GM23248 (cell line): Measurements from ENCODE around the gene TSSK2. TPM values are rescaled to one million over a fixed set of nuclear protein-coding genes. Genes with fewer than 3 reads are reported as not detected.

Source experiments
- DNase-seq: peaks from one replicate; pipeline ENCODE4 v3.0.0-alpha.2; 2015
- H2AFZ ChIP-seq: fragments of 200-600 bp; sonication (generic); 2 replicates; pipeline ENCODE4 v1.6.1; 2016; ENCODE audit warnings: antibody characterized with exemption
- H3F3A ChIP-seq: fragments of 200-600 bp; sonication (generic); 2 replicates; pipeline ENCODE4 v1.6.1; 2016; ENCODE audit warnings: mild to moderate bottlenecking, antibody characterized with exemption, mixed run types; ENCODE audit not compliant: insufficient read depth
- H3K27ac ChIP-seq: fragments of 200-600 bp; sonication (generic); 2 replicates; pipeline ENCODE4 v1.5.1; 2016; ENCODE audit warnings: mild to moderate bottlenecking
- H3K27me3 ChIP-seq: fragments of 200-600 bp; sonication (generic); replicated peaks from 2 replicates; pipeline ENCODE4 v1.6.1; 2016; ENCODE audit warnings: mild to moderate bottlenecking; ENCODE audit not compliant: insufficient read depth
- H3K36me3 ChIP-seq: fragments of 200-600 bp; sonication (generic); 2 replicates; pipeline ENCODE4 v1.6.1; 2016; ENCODE audit warnings: low read depth, mild to moderate bottlenecking
- H3K4me1 ChIP-seq: fragments of 200-600 bp; sonication (generic); 2 replicates; pipeline ENCODE4 v1.6.1; 2016; ENCODE audit warnings: mild to moderate bottlenecking; ENCODE audit not compliant: insufficient read depth
- H3K4me2 ChIP-seq: fragments of 200-600 bp; sonication (generic); one replicate; pipeline ENCODE4 v1.6.1; 2016; ENCODE audit warnings: mild to moderate bottlenecking; ENCODE audit not compliant: unreplicated experiment
- H3K4me3 ChIP-seq: fragments of 200-600 bp; sonication (generic); 2 replicates; pipeline ENCODE4 v1.5.1; 2016; ENCODE audit warnings: mild to moderate bottlenecking
- H3K79me2 ChIP-seq: fragments of 200-600 bp; sonication (generic); 2 replicates; pipeline ENCODE4 v1.6.1; 2016; ENCODE audit warnings: mild to moderate bottlenecking; ENCODE audit not compliant: insufficient read depth
- H3K9ac ChIP-seq: fragments of 200-600 bp; sonication (generic); 2 replicates; pipeline ENCODE4 v1.6.1; 2016; ENCODE audit warnings: mild to moderate bottlenecking
- H3K9me2 ChIP-seq: fragments of 200-600 bp; sonication (generic); 2 replicates; pipeline ENCODE4 v1.6.1; 2016; ENCODE audit warnings: mixed run types, mild to moderate bottlenecking, moderate library complexity; ENCODE audit not compliant: insufficient read depth
- H3K9me3 ChIP-seq: fragments of 200-600 bp; sonication (generic); one replicate; pipeline ENCODE4 v1.6.1; 2017; ENCODE audit warnings: low read depth
- H4K20me1 ChIP-seq: fragments of 200-600 bp; sonication (generic); 2 replicates; pipeline ENCODE4 v1.6.0; 2016; ENCODE audit not compliant: insufficient read depth
- EZH2 ChIP-seq: fragments of 200-600 bp; sonication (generic); IDR thresholded peaks from 2 replicates; pipeline ENCODE4 v1.6.1; 2018; ENCODE audit warnings: antibody characterized with exemption, mild to moderate bottlenecking; ENCODE audit not compliant: insufficient read depth, poor library complexity, severe bottlenecking
- EZH2phosphoT487 ChIP-seq: fragments of 200-600 bp; sonication (generic); IDR thresholded peaks from 2 replicates; pipeline ENCODE4 v1.6.1; 2018; ENCODE audit warnings: antibody characterized with exemption, moderate library complexity, mild to moderate bottlenecking, low read depth; ENCODE audit not compliant: insufficient read depth
- WGBS, 2 experiments: methylation state at CpG; one replicate each; pipeline ENCODE4 v1.1.6; 2015 to 2017; ENCODE audit warnings: low lambda C conversion rate in 2 of 2, low coverage in 1 of 2; ENCODE audit errors: missing lambda C conversion rate in 2 of 2; 5-methylcytosine and 5-hydroxymethylcytosine counted together
- in situ Hi-C: fragments of 300-500 bp; cut with MboI; formaldehyde crosslinking; loops from 2 replicates; pipeline ENCODE4 v1.15.0; 2020
- polyA plus RNA-seq: library from polyadenylated mRNA; unstranded; fragments of >200 nt; fragmentation: Nextera tagmentation; extraction: Ambion mirVana; gene quantifications from 2 replicates; pipeline ENCODE4 v1.2.1, GENCODE V29; 2016
- total RNA-seq: library from RNA; depleted of rRNA; stranded (reverse); fragments of >200 nt; shearing (Covaris generic); gene quantifications from 2 replicates; pipeline ENCODE4 v1.2.3, GENCODE V29; 2014

The TSSK2 gene
- total and polyA plus RNA-seq, 2 experiments from 2014 or later, result not detected

DNA sequence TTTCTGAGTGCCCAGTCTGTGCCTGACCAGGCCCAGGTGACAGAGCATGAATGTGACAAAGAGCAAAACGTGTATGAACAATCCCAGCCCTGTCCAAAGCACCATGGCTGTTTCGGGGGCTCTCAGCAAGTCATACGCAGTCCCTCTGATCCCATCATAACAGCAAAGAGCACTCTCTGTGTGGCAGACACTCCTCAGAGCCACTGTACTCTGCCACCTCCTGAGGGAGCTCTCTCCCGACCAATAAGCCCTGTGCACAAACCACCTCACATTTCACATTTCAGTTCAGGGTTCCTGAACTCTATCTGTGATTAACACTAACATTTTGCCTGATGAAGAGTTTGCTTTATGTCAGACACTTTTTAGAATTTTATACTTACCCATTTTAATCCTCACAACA lies 15.5 kb upstream of the TSSK2 start:
- no peak overlapping the region for H3K4me3 ChIP-seq
- in situ Hi-C loops, result no loop called here
- 0 out of 2 replicates have a peak, but pooled peaks cover 3% of the 10 kb centered on the region for H3K4me1 ChIP-seq
- H4K20me1 ChIP-seq, result 0 out of 2 replicates have a peak, but pooled peaks cover 4% of the 10 kb centered on the region
- no peak overlapping the region for H3K9ac ChIP-seq
- no peaks in the 10 kb centered on the region for H3F3A ChIP-seq
- no peak overlapping the region for H3K4me2 ChIP-seq
- H3K27me3 ChIP-seq, result no peaks in the 10 kb centered on the region
- H3K79me2 ChIP-seq, result peaks cover 99% of the 10 kb centered on the region
- H3K9me2 ChIP-seq, result no peaks in the 10 kb centered on the region
- no peak for TF ChIP-seq EZH2phosphoT487
- TF ChIP-seq EZH2, result no peak
- no peak overlapping the region for H2AFZ ChIP-seq
- no peak for DNase-seq
- H3K9me3 ChIP-seq, result no peaks in the 10 kb centered on the region
- no peaks in the 10 kb centered on the region for H3K36me3 ChIP-seq
- WGBS, 2 experiments, result 60 to 70% methylated on average over 4 of the region's 4 CpGs
- no peak overlapping the region for H3K27ac ChIP-seq

DNA sequence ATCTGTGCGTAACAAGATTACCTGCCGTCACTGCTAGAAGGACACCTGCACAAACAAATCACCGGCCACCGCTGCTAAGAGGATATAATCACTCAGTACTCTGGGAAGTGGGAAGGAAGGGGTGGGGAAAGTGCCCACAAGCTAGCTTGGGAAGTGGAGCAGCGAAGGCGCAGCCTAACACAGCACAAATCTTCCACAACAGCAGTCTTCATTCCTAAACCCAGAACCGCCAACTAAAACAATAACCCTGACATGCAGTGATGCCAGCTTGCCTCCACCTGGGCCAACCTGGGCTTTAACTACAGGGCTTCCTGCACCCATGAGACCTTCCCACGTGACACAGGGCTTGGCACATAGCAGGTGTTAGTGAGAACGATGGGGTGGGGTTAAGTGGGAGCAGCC lies 14.0 kb upstream of the TSSK2 start:
- H3K4me3 ChIP-seq, result no peak overlapping the region
- in situ Hi-C loops, result no loop called here
- no peaks in the 10 kb centered on the region for H3K9me3 ChIP-seq
- peaks cover 95% of the 10 kb centered on the region for H3K79me2 ChIP-seq
- no peak overlapping the region for H3K9ac ChIP-seq
- H3K27me3 ChIP-seq, result no peaks in the 10 kb centered on the region
- H2AFZ ChIP-seq, result no peak overlapping the region
- no peaks in the 10 kb centered on the region for H3K9me2 ChIP-seq
- no peaks in the 10 kb centered on the region for H3K36me3 ChIP-seq
- H3F3A ChIP-seq, result no peaks in the 10 kb centered on the region
- no peak for DNase-seq
- 0 out of 2 replicates have a peak, but pooled peaks cover 4% of the 10 kb centered on the region for H4K20me1 ChIP-seq
- no peak overlapping the region for H3K27ac ChIP-seq
- no peak overlapping the region for H3K4me2 ChIP-seq
- H3K4me1 ChIP-seq, result peaks cover 9% of the 10 kb centered on the region; the same call in 1 of the 2 replicates
- TF ChIP-seq EZH2 (no peak), EZH2phosphoT487 (no peak)
- 92 to 94% methylated on average over 9 of the region's 9 CpGs for WGBS, 2 experiments

DNA sequence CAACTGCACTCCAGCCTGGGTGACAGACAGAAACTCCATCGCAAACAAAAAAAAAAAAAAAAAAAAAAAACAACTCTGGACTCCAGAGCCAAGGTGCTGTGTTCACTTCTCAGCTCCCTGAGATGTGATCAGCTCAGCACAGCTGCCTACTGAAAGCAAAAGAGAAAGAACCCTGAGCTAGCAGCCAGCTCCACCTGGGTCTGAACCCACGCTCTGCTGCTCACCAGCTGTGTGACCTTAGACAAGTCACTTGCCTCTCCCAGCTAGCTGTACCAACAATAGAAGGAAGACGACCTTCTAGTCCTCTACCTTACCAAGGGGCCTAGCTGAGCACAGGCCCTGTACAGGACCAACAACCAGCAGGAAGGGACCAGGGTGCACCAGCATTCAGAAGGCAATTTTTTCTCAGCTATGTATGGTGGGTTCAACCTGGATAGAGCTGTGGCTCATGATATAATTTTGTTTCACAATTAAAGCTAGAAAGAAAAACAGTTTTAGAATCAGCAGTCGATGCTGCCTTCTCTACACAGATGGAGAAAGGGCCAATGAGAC lies 12.7 kb upstream of the TSSK2 start:
- DNase-seq, result no peak
- in situ Hi-C loops, result no loop called here
- no peak overlapping the region for H2AFZ ChIP-seq
- H3K9me3 ChIP-seq, result no peaks in the 10 kb centered on the region
- H3K4me2 ChIP-seq, result no peak overlapping the region
- H3F3A ChIP-seq, result no peaks in the 10 kb centered on the region
- H3K4me3 ChIP-seq, result no peak overlapping the region
- 98% methylated on average over 4 of the region's 4 CpGs for WGBS, 2 experiments
- 0 out of 2 replicates have a peak, but pooled peaks cover 4% of the 10 kb centered on the region for H4K20me1 ChIP-seq
- no peak overlapping the region for H3K27ac ChIP-seq
- no peaks in the 10 kb centered on the region for H3K9me2 ChIP-seq
- H3K9ac ChIP-seq, result no peak overlapping the region
- peaks cover 9% of the 10 kb centered on the region; the same call in 1 of the 2 replicates for H3K4me1 ChIP-seq
- no peaks in the 10 kb centered on the region for H3K27me3 ChIP-seq
- no peak for TF ChIP-seq EZH2phosphoT487
- TF ChIP-seq EZH2, result no peak
- H3K79me2 ChIP-seq, result peaks cover 82% of the 10 kb centered on the region
- H3K36me3 ChIP-seq, result no peaks in the 10 kb centered on the region

DNA sequence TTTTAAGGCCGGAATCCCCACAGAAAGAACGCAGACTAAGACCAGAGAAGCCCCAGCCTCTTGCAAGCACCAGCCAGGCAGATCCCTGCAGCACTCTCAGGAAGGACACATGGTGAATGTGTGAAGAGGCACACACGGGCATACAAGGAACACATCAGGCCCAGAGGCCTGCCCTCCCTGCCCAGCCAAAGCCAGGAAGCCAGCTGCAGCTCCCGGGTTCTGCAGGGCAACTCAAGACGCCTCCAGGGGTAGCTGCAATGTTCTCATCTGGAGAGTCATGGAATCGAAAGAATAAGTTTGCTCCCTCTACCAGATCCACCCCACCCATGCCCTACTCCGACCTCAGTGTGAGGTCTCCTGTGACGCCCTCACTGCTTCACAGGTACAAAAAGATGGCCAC lies 11.2 kb upstream of the TSSK2 start:
- H3K27ac ChIP-seq, result no peak overlapping the region
- no peak for DNase-seq
- in situ Hi-C loops, result no loop called here

More for the DNA sequence above, 11.2 kb upstream of the TSSK2 start:
- no peaks in the 10 kb centered on the region for H3K27me3 ChIP-seq
- no peak overlapping the region for H3K9ac ChIP-seq
- H3K4me2 ChIP-seq, result no peak overlapping the region
- H2AFZ ChIP-seq, result no peak overlapping the region
- H3K9me2 ChIP-seq, result no peaks in the 10 kb centered on the region
- no peaks in the 10 kb centered on the region for H3K9me3 ChIP-seq
- H3K4me3 ChIP-seq, result no peak overlapping the region
- peaks cover 68% of the 10 kb centered on the region for H3K79me2 ChIP-seq
- 0 out of 2 replicates have a peak, but pooled peaks cover 4% of the 10 kb centered on the region for H4K20me1 ChIP-seq
- 71 to 73% methylated on average over 8 of the region's 8 CpGs for WGBS, 2 experiments
- TF ChIP-seq EZH2 (no peak), EZH2phosphoT487 (no peak)
- no peaks in the 10 kb centered on the region for H3F3A ChIP-seq
- H3K36me3 ChIP-seq, result no peaks in the 10 kb centered on the region
- peaks cover 9% of the 10 kb centered on the region; the same call in 1 of the 2 replicates for H3K4me1 ChIP-seq
